ENCODE results near the gene SLC30A2. TPM values are rescaled to one million over a fixed set of nuclear protein-coding genes. Genes with fewer than 3 reads are reported as not detected.

The SLC30A2 gene
- total RNA-seq, 1 experiment from 2014 or later = not detected

- Histone ChIP-seq H3K4me2 (ENCODE audit: low read length) (no peak overlapping the region), H4K20me1 (ENCODE audit: insufficient read depth) (no peaks in the 10 kb centered on the region), H3K27me3 (ENCODE audit: insufficient read depth, low read length) (no peaks in the 10 kb centered on the region), H3K36me3 (ENCODE audit: control insufficient read depth in 1 of 2, insufficient read depth in 2 of 2, low read length in 2 of 2) (no peaks in the 10 kb centered on the region), H3K27ac (ENCODE audit: low read depth, low read length) (no peak overlapping the region), H3K4me1 (ENCODE audit: control insufficient read depth in 1 of 2, insufficient read depth in 2 of 2, low read length in 2 of 2) (no peaks in the 10 kb centered on the region), H2AFZ (ENCODE audit: low read depth, low read length, poor library complexity, severe bottlenecking) (no peak overlapping the region), H3K9ac (ENCODE audit: low read length) (no peak overlapping the region), H3K9me2 (ENCODE audit: insufficient read depth) (no peaks in the 10 kb centered on the region), H3K4me3 (replicated peaks in 1 of 2; ENCODE audit: low read depth in 1 of 2, low read length in 2 of 2) (no peak overlapping the region), H3K9me3 (ENCODE audit: control insufficient read depth in 1 of 2, insufficient read depth in 1 of 2, low read depth in 1 of 2, low read length in 2 of 2) (no peaks in the 10 kb centered on the region), H3K79me2 (ENCODE audit: insufficient read depth, low read length) (no peaks in the 10 kb centered on the region)
- POLR2A ChIA-PET = interaction anchor here (0.6 kb wide), 1 partner anchor 135 kb away, joined by 3 read pairs; no protein-coding TSS in a partner anchor
- RAD21 ChIA-PET (ENCODE audit: low non-redundant PET in 1 of 2, low total read pairs in 2 of 2, uncharacterized antibody in 2 of 2, unreplicated experiment in 2 of 2) = interaction anchor here in 1 of 2 experiments (0.7 kb wide), 1 partner anchor 30 kb away, joined by 3 read pairs; no protein-coding TSS in a partner anchor
- no TSS peak for BruUV-seq (replicated peaks)
- TF ChIP-seq JUND (IDR thresholded peaks at IDR 0.05) (no peak), EZH2 (IDR thresholded peaks at IDR 0.05) (no peak), SIN3A (IDR thresholded peaks at IDR 0.05; ENCODE audit: low read depth) (no peak)
- CTCF ChIA-PET = interaction anchor here (2.0 kb wide), 1 partner anchor 117 kb away, joined by 5 read pairs; no protein-coding TSS in a partner anchor
- DNase-seq (ENCODE audit: low read depth, low spot score) = no peak
- ATAC-seq = no peak
- intact Hi-C loops (cut with micrococcal nuclease) = no loop called here
These were observed 18.0 kb downstream of the SLC30A2 start for GRCh38 chr1:26027716-26028489.

DNA sequence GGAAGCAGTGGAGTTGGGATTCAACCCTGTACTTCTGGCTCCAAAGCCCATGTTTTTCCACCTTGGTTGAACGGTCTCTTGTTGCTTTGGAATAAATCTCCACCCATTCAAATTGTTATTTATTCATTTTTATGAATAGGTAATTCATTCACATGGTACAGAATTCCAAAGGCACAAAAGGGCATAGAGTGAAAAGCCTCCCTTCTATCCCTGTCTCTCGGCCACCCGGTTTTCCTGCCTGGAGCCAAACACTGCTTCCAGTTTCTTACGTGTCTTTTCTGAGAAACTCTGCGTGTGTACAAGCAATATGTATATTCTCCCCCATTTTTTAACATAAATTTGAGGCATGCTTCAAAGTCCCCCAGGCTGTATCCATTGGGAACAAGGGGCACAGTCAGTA is 20.4 kb downstream of the SLC30A2 start:
- no TSS peak for BruUV-seq (replicated peaks)
- Histone ChIP-seq H3K9me2 (ENCODE audit: insufficient read depth) (no peaks in the 10 kb centered on the region), H3K4me2 (ENCODE audit: low read length) (no peak overlapping the region), H3K79me2 (ENCODE audit: insufficient read depth, low read length) (no peaks in the 10 kb centered on the region), H3K4me3 (replicated peaks in 1 of 2; ENCODE audit: low read depth in 1 of 2, low read length in 2 of 2) (no peak overlapping the region), H3K27ac (ENCODE audit: low read depth, low read length) (no peak overlapping the region), H4K20me1 (ENCODE audit: insufficient read depth) (no peaks in the 10 kb centered on the region), H3K36me3 (ENCODE audit: control insufficient read depth in 1 of 2, insufficient read depth in 2 of 2, low read length in 2 of 2) (no peaks in the 10 kb centered on the region), H3K9me3 (ENCODE audit: control insufficient read depth in 1 of 2, insufficient read depth in 1 of 2, low read depth in 1 of 2, low read length in 2 of 2) (no peaks in the 10 kb centered on the region), H2AFZ (ENCODE audit: low read depth, low read length, poor library complexity, severe bottlenecking) (no peak overlapping the region), H3K9ac (ENCODE audit: low read length) (no peak overlapping the region), H3K27me3 (ENCODE audit: insufficient read depth, low read length) (no peaks in the 10 kb centered on the region), H3K4me1 (ENCODE audit: control insufficient read depth in 1 of 2, insufficient read depth in 2 of 2, low read length in 2 of 2) (0 out of 4 replicates have a peak, but pooled peaks cover 0 to 5% of the 10 kb centered on the region in 2 experiments)
- RAD21 ChIA-PET (ENCODE audit: low non-redundant PET in 1 of 2, low total read pairs in 2 of 2, uncharacterized antibody in 2 of 2, unreplicated experiment in 2 of 2) = no interaction called here
- CTCF ChIA-PET = no interaction called here
- ATAC-seq (no peak), DNase-seq (ENCODE audit: low read depth, low spot score) (no peak)
- POLR2A ChIA-PET = no interaction called here
- intact Hi-C loops (cut with micrococcal nuclease) = no loop called here
- TF ChIP-seq, protein P1, sequence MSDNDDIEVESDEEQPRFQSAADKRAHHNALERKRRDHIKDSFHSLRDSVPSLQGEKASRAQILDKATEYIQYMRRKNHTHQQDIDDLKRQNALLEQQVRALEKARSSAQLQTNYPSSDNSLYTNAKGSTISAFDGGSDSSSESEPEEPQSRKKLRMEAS (IDR thresholded peaks at IDR 0.05) = no peak
- TF ChIP-seq CEBPB (IDR thresholded peaks at IDR 0.05; ENCODE audit: low read depth) (no peak), YY1 (IDR thresholded peaks at IDR 0.05; ENCODE audit: extremely low read depth, insufficient replicate concordance, low read depth, low read length) (no peak), EZH2 (IDR thresholded peaks at IDR 0.05) (no peak), SP1 (IDR thresholded peaks at IDR 0.05; ENCODE audit: low read depth) (no peak), ZNF274 (IDR thresholded peaks at IDR 0.05; ENCODE audit: low read depth, low read length) (no peak), SIN3A (IDR thresholded peaks at IDR 0.05; ENCODE audit: low read depth) (no peak), SRF (IDR thresholded peaks at IDR 0.05; ENCODE audit: low read depth) (no peak), FOSL1 (IDR thresholded peaks at IDR 0.05; ENCODE audit: low read depth) (no peak), ZFX (IDR thresholded peaks at IDR 0.05) (no peak), EZH2phosphoT487 (IDR thresholded peaks at IDR 0.05; ENCODE audit: borderline replicate concordance) (no peak), REST (IDR thresholded peaks at IDR 0.05; ENCODE audit: low read depth) (no peak)
- TF ChIP-seq, protein P2, sequence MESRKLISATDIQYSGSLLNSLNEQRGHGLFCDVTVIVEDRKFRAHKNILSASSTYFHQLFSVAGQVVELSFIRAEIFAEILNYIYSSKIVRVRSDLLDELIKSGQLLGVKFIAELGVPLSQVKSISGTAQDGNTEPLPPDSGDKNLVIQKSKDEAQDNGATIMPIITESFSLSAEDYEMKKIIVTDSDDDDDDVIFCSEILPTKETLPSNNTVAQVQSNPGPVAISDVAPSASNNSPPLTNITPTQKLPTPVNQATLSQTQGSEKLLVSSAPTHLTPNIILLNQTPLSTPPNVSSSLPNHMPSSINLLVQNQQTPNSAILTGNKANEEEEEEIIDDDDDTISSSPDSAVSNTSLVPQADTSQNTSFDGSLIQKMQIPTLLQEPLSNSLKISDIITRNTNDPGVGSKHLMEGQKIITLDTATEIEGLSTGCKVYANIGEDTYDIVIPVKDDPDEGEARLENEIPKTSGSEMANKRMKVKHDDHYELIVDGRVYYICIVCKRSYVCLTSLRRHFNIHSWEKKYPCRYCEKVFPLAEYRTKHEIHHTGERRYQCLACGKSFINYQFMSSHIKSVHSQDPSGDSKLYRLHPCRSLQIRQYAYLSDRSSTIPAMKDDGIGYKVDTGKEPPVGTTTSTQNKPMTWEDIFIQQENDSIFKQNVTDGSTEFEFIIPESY (IDR thresholded peaks at IDR 0.05; ENCODE audit: extremely low read depth, insufficient replicate concordance, low read length) = no peak
